HG02981 (cell line): ENCODE measurements around the gene IMMP2L.
A peak's percentile ranks its signal among the peaks of the same experiment; 100 is the strongest.
"Not testable (repeated sequence)": the region's sequence is repeated elsewhere in the genome, so short reads cannot be mapped to it uniquely, and the experiment has no call there.

Source experiments
- ATAC-seq: cut with Tn5 transposase; IDR thresholded peaks from one replicate; pipeline ENCODE4 v1.9.1; 2021; ENCODE audit warnings: mild to moderate bottlenecking, moderate library complexity; ENCODE audit not compliant: unreplicated experiment

Gene IMMP2L

DNA sequence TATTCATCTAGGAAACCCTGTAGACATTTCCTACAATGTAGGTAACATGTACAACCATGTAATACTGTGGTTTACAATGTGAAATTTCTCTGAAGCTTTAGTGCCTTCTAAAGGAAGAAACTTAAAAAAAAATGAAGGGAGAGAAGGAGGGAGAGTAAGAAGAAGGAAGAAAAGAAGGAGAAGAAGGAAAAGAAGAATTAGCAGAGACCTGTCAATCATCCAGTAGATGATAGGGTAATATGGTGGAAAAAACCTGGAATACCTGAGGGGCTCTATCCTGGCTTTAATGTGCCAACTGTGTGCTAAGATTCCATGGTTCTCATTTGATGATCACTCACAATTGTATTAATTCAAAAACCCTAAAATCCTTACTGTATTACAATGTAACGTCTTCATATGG is 474.0 kb downstream of the IMMP2L start:
- no peak for ATAC-seq

- ATAC-seq = no peak
Measured at GRCh38 chr7:111086532-111086931, 475.8 kb downstream of the IMMP2L start.

GRCh38 chr7:111085356-111085755 is 476.9 kb downstream of the IMMP2L start:
- no peak for ATAC-seq

GRCh38 chr7:111083413-111083812 is 478.9 kb downstream of the IMMP2L start:
- ATAC-seq = peak; percentile 99

DNA sequence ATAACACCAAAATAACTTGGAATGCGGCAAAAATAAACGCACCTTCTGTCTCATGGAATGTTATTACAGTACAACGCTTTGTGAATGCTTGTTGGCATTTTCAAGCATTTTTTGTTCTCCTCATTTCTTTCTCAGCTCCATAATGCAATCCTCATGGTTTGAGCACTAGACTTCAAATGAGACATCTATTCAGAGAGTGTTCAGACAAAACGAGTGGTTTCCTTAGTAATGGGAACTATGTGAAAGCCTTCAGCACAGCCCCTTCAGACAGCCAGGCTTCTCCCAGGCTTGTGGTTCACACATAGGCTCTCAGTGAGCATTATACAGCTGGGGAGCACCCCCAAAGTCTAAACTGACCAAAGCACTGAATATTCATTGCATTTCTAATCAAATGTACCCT is 479.9 kb downstream of the IMMP2L start:
- no peak for ATAC-seq

- no peak for ATAC-seq
Measured at GRCh38 chr7:111081546-111082267, 480.6 kb downstream of the IMMP2L start.

GRCh38 chr7:111080495-111081105 is 481.7 kb downstream of the IMMP2L start:
- no peak for ATAC-seq

- no peak for ATAC-seq
Measured at GRCh38 chr7:111077001-111077400, 485.3 kb downstream of the IMMP2L start.

DNA sequence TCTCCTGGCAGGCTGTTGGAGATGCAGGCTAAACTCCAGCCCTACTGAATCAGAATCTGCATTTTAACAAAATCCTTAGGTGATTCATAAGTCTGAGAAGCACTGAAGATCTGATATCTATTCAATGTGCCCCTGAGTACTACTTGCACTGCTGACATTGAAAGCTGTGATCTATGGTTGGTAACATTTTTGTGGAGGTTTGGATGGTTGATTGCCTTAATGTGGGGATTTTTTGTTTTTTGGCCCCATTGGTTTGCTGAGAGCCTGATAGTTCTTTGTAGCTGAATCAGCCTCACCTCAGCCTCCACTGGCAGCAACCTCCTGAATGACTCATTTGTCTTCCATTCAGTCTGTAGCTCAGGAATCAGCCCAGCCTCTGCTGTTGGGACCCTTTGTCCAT is 486.1 kb downstream of the IMMP2L start:
- no peak for ATAC-seq

- ATAC-seq = no peak
Measured at GRCh38 chr7:111075498-111075897, 486.8 kb downstream of the IMMP2L start.

DNA sequence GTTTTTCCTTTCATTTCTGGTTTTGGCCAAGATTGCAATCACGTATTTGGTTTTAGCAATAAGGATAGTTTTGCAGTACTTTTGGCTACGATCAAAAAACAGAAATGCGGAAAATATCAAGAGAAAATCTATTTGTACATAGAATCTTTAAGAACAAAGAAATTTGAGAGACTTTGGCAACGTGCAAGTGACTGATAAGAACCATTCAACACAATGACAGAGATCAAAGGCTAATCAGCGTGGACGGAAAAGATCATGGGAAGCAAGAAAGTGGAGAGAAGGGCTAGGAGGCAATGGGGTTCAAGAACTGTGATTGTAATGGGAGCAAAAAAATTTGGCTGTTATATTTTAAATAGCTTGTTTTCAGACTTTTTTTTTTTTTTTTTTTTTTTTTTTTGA is 487.5 kb downstream of the IMMP2L start:
- no peak for ATAC-seq

- ATAC-seq = peak; percentile 52
Measured at GRCh38 chr7:111074071-111074747, 488.1 kb downstream of the IMMP2L start.

DNA sequence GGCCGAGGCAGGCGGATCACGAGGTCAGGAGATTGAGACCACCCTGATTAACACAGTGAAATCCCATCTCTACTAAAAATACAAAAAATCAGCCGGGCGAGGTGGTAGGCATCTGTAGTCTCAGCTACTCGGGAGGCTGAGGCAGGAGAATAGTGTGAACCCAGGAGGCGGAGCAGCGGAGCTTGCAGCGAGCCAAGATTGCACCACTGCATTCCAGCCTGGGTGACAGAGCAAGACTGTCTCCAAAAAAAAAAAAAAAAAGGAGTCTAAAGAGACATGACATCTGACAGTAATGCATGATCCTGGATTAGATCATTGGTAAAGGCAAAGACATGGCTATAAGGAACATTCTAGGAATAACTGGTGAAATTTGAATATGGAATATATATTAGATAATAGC is 489.6 kb downstream of the IMMP2L start:
- not testable (repeated sequence) for ATAC-seq

DNA sequence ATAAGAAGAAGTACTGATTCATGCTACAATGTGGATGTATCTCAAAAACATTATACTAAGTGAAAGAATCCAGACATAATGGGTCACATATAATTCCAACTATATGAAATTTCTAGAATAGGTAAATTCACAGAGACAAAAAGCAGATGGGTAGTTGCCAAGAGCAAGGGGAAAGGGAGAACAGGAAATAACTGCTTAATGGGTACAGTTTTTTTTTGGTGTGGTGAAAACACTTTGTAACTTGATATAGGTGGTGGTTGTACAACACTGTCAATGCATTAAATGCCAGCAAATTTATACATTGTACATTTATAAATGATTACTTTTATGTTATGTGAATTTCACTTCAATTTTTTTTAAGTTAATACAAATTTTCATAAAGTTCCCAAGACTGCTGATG is 490.7 kb downstream of the IMMP2L start:
- no peak for ATAC-seq

DNA sequence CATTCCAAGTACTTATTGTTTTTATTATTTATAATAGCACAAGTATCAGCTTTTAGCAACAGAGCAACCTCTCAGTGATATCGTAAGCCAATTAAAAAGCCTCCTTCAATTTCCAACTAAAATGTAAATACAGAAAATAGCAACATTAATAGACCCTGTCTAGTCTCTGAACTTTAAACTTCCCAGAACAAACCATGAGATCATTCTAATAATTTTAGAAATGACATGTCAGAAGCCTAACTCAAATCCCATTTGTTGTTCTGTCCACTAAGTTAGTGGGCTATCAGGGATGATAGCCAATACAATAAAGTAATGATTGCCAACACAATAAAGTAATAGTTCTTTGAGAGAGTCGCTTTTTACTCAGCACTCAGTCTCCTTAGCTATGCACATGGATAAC is 493.7 kb downstream of the IMMP2L start:
- ATAC-seq = no peak

GRCh38 chr7:111067682-111068081 is 494.6 kb downstream of the IMMP2L start:
- no peak for ATAC-seq

DNA sequence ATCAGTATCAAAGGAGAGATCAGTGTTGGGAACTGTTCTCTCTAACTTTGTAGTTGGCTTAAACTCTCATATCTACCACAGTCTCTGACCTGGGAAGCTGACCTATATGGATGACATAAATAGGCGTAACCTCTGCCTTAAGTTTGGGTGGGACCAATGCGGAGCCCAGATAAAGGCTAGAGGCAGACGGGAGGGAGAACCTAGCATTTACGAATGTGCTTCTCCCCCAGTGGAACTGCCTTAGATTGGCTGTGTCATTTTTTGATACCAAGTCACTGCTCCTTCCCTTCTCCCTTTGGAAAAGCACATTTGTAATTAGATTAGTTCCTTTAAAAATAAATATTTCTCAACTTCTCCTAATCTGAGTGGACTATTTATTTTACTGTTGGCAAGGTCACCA is 495.0 kb downstream of the IMMP2L start:
- ATAC-seq = no peak

DNA sequence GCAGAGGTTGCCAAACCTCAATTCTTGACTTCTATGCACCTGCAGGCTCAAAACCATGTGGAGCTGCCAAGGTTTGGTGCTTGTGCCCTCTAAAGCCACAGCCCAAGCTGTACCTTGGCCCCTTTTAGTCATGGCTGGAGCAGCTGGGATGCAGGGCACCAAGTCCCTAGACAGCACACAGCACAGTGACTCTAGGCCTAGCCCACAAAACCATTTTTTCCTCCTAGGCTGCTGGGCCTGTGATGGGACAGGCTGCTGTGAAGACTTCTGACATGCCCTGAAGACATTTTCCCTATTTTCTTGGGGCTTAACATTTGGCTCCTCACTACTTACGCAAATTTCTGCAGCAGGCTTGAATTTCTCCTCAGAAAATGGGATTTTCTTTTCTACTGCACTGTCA is 499.1 kb downstream of the IMMP2L start:
- no peak for ATAC-seq

DNA sequence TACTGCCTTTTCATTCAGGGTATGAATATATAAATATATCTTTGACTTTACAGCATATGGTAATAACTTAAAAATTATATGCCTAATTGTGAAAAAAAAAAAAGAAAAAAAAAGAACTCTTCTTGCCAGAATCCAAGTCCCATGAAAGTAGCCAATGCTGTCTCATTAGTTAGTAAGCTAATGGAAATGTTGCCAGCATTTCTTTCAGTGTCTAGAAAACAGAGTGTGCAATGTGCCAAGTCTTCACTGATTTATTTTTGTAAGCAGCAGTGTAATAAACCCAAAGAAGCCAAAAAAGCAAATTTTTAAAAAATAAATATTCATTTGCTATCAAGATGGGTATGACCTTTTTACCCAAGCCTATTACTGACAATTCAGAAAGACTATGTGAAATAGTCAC is 502.5 kb downstream of the IMMP2L start:
- ATAC-seq = no peak

GRCh38 chr7:111057066-111057465 is 505.2 kb downstream of the IMMP2L start:
- ATAC-seq = no peak

DNA sequence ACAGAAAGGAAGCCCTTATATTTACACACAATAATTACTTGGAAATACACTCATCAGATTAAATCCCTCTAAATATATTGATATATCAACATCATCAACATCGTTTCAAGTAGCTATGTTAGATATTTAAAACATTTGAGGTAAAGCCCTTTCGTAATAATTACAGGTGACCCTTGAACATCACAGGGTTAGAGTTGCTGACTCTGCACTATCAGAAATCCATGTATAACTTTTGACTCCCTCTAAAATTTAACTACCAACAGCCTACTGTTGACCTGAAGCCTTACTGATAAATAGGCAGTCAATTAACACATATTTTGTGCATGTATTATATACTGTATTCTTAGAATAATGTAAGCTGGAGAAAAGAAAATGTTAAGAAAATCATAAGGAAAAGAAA is 505.9 kb downstream of the IMMP2L start:
- no peak for ATAC-seq

DNA sequence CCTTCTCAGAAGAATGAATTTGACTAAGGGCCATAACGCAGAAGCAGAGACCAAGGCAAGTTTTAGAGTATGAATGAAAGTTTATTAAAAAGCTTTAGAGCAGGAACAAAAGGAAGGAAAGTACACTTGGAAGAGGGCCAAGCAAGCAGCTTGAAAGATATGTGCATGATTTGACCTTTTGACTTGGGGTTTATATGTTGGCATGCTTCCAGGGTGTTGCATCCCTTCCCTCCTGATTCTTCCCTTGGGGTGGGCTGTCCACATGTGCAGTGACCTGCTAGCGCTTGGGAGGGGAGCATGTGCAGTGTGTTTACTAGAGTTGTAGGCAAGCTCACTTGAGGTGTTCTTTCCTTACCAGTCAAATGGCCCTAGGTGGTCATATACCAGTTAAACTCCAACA is 509.3 kb downstream of the IMMP2L start:
- no peak for ATAC-seq
